ENCODE results near the gene SH3RF3. TPM values are rescaled to one million over a fixed set of nuclear protein-coding genes. Genes with fewer than 3 reads are reported as not detected.

SH3RF3 gene
- total RNA-seq, 1 experiment from 2014 or later, result 1.0 TPM

DNA sequence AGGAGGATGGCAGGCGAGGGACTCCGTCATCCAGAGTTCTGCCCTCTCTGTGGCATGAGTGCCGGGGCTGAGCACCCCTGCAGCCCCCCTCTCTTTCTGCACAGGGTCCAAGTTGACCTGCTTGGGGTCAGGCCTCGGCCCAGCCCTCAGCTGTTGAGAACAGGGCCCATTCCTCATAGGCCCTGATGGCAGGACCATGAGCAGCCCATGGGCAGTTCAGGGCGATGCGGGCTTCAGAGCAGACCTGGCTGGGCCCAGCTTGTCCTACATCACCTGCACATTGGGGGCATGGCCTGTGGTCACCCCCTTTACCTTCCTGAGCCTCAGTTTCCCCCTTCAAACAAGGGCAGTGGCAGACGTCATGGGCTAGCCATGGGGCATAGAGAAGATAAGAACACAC, 246.7 kb downstream of the SH3RF3 start:
- H3K4me3 Mint-ChIP-seq, result no peak overlapping the region
- no peaks in the 10 kb centered on the region for H3K9me3 Mint-ChIP-seq
- ChIA-PET CTCF (no interaction called here), POLR2A (no interaction called here)
- no peaks in the 10 kb centered on the region for H3K4me1 Mint-ChIP-seq
- no peak for DNase-seq (ENCODE audit: low spot score)
- H3K36me3 Mint-ChIP-seq, result no peaks in the 10 kb centered on the region
- ATAC-seq, result no peak
- TF ChIP-seq HMGXB4 (CRISPR knock-in tag; IDR thresholded peaks at IDR 0.05) (no peak), GABPB1 (CRISPR knock-in tag; IDR thresholded peaks at IDR 0.05) (no peak), CREM (CRISPR knock-in tag; IDR thresholded peaks at IDR 0.05) (no peak), HMGA2 (CRISPR knock-in tag; IDR thresholded peaks at IDR 0.05) (no peak), ZBTB43 (CRISPR knock-in tag; IDR thresholded peaks at IDR 0.05) (no peak)
- TF ChIP-seq, protein P1, sequence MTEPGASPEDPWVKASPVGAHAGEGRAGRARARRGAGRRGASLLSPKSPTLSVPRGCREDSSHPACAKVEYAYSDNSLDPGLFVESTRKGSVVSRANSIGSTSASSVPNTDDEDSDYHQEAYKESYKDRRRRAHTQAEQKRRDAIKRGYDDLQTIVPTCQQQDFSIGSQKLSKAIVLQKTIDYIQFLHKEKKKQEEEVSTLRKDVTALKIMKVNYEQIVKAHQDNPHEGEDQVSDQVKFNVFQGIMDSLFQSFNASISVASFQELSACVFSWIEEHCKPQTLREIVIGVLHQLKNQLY (CRISPR knock-in tag; IDR thresholded peaks at IDR 0.05), result no peak
- TF ChIP-seq, protein P2, sequence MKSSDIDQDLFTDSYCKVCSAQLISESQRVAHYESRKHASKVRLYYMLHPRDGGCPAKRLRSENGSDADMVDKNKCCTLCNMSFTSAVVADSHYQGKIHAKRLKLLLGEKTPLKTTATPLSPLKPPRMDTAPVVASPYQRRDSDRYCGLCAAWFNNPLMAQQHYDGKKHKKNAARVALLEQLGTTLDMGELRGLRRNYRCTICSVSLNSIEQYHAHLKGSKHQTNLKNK (CRISPR knock-in tag; IDR thresholded peaks at IDR 0.05), result no peak
- TF ChIP-seq, protein P3, sequence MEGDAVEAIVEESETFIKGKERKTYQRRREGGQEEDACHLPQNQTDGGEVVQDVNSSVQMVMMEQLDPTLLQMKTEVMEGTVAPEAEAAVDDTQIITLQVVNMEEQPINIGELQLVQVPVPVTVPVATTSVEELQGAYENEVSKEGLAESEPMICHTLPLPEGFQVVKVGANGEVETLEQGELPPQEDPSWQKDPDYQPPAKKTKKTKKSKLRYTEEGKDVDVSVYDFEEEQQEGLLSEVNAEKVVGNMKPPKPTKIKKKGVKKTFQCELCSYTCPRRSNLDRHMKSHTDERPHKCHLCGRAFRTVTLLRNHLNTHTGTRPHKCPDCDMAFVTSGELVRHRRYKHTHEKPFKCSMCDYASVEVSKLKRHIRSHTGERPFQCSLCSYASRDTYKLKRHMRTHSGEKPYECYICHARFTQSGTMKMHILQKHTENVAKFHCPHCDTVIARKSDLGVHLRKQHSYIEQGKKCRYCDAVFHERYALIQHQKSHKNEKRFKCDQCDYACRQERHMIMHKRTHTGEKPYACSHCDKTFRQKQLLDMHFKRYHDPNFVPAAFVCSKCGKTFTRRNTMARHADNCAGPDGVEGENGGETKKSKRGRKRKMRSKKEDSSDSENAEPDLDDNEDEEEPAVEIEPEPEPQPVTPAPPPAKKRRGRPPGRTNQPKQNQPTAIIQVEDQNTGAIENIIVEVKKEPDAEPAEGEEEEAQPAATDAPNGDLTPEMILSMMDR (IDR thresholded peaks at IDR 0.05), result no peak
- no peak overlapping the region for H3K27ac Mint-ChIP-seq
- no peaks in the 10 kb centered on the region for H3K27me3 Mint-ChIP-seq (ENCODE audit: low read depth)

DNA sequence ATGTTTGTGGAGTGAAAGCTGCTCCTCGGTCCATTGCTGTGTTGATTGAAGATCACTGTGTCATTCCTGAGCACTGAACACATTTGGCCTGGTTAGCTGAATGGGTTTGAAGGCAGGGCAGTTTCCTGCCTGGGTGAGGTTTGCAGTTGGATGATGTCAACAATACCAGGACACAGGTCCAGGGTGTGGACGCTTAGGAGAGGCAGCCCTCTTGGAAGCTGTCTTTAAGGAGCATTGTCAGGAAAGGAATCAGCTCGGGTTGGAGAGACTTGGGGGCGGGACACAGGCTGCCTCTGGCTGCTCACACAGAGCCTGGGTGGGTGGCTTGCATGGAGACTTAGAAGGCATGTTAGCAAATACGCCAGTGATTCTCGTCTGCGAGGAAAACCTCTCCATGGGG, 247.1 kb downstream of the SH3RF3 start:
- DNase-seq (ENCODE audit: low spot score), result no peak
- no peaks in the 10 kb centered on the region for H3K9me3 Mint-ChIP-seq
- no peaks in the 10 kb centered on the region for H3K4me1 Mint-ChIP-seq
- no peak overlapping the region for H3K4me3 Mint-ChIP-seq
- ChIA-PET POLR2A (no interaction called here), CTCF (interaction anchor here (1.0 kb wide), 1 partner anchor 10 kb away, joined by 4 read pairs; no protein-coding TSS in a partner anchor)
- ATAC-seq, result no peak
- H3K27ac Mint-ChIP-seq, result no peak overlapping the region
- H3K36me3 Mint-ChIP-seq, result no peaks in the 10 kb centered on the region
- H3K27me3 Mint-ChIP-seq (ENCODE audit: low read depth), result no peaks in the 10 kb centered on the region
- no peak for TF ChIP-seq ESRRA (CRISPR knock-in tag; IDR thresholded peaks at IDR 0.05; ENCODE audit: borderline replicate concordance)
- TF ChIP-seq RELA (CRISPR knock-in tag; IDR thresholded peaks at IDR 0.05; ENCODE audit: borderline replicate concordance), result no peak
- TF ChIP-seq JAZF1 (CRISPR knock-in tag; IDR thresholded peaks at IDR 0.05), result no peak
- no peak for TF ChIP-seq KAT7 (CRISPR knock-in tag; IDR thresholded peaks at IDR 0.05; ENCODE audit: borderline replicate concordance)
- TF ChIP-seq ZNF281 (CRISPR knock-in tag; IDR thresholded peaks at IDR 0.05), result no peak
- TF ChIP-seq CBFB (CRISPR knock-in tag; IDR thresholded peaks at IDR 0.05; ENCODE audit: low read depth), result no peak
- TF ChIP-seq GTF2I (CRISPR knock-in tag; conservative IDR thresholded peaks at IDR 0.05), result no peak
- no peak for TF ChIP-seq ZNF425 (CRISPR knock-in tag; conservative IDR thresholded peaks at IDR 0.05)
- TF ChIP-seq ZNF317 (CRISPR knock-in tag; IDR thresholded peaks at IDR 0.05; ENCODE audit: borderline replicate concordance, low read depth), result no peak

Data from WTC11 (cell line).